Endothelial cell of umbilical vein (primary cell): ENCODE results near the gene ACTL6A. TPM values are rescaled to one million over a fixed set of nuclear protein-coding genes. Genes with fewer than 3 reads are reported as not detected.

Source experiments
- BruUV-seq: library from RNA; stranded (reverse); fragments of 400-500 nt; replicated peaks from 2 replicates; lab custom pipeline; 2021; lab: Mats Ljungman, UMichigan
- CTCF ChIA-PET: fragments of 300-600, 350-600 bp; sonication (Branson Sonifier 250); formaldehyde crosslinking; loops from one replicate; lab custom pipeline; 2021; ENCODE audit warnings: antibody characterized with exemption, inconsistent platforms; lab: Charles Lee
- POLR2A ChIA-PET: fragments of 300-600, 350-600 bp; sonication (Branson Sonifier 250); formaldehyde crosslinking; loops from one replicate; lab custom pipeline; 2021; ENCODE audit warnings: antibody characterized with exemption, inconsistent platforms; lab: Charles Lee
- DNase-seq: peaks from one replicate; pipeline ENCODE4 v3.0.0-alpha.2; 2011; ENCODE audit warnings: low read depth, low spot score
- FAIRE-seq: peaks from 2 replicates; lab custom pipeline; 2011; peaks lifted over from hg19 to GRCh38; lab: Jason Lieb, UNC
- H2AFZ ChIP-seq: 2 replicates; pipeline ENCODE4 v1.6.0; 2012; ENCODE audit warnings: low read depth, low read length, control low read depth, inconsistent platforms
- H3K27ac ChIP-seq: 2 replicates; pipeline ENCODE4 v1.5.1; 2011; ENCODE audit warnings: low read depth, mild to moderate bottlenecking, control low read depth, low read length, moderate library complexity; ENCODE audit not compliant: insufficient read depth
- H3K27me3 ChIP-seq, 2 experiments: 2 replicates each; pipeline versions ENCODE4 v1.6.0 to v1.6.1; 2011; ENCODE audit warnings: low read length in 2 of 2, mixed read lengths in 1 of 2; ENCODE audit not compliant: control insufficient read depth in 2 of 2, insufficient read depth in 2 of 2
- H3K36me3 ChIP-seq, 2 experiments: 2 replicates in 1 of 2; 3 replicates in 1 of 2; pipeline ENCODE4 v1.5.1; 2011; ENCODE audit warnings: low read length in 2 of 2, mild to moderate bottlenecking in 1 of 2, moderate library complexity in 1 of 2; ENCODE audit not compliant: control insufficient read depth in 2 of 2, insufficient read depth in 2 of 2; ENCODE audit errors: extremely low read depth in 1 of 2
- H3K4me1 ChIP-seq: 3 replicates; pipeline ENCODE4 v1.5.1; 2011; ENCODE audit warnings: mild to moderate bottlenecking, low read length; ENCODE audit not compliant: control insufficient read depth, insufficient read depth; ENCODE audit errors: extremely low read depth
- H3K4me2 ChIP-seq: 2 replicates; pipeline ENCODE4 v1.6.1; 2011; ENCODE audit warnings: low read length, control low read depth, mixed read lengths; ENCODE audit not compliant: insufficient read depth
- H3K4me3 ChIP-seq, 3 experiments: fragments of 200-600 bp in 1 of 3; sonication (generic), shearing (Covaris generic) in 1 of 3; replicated peaks in 1 of 3; 2 replicates each; pipeline ENCODE4 v1.5.1; 2011 to 2016; ENCODE audit warnings: control low read depth in 3 of 3, low read length in 3 of 3, mild to moderate bottlenecking in 2 of 3, inconsistent platforms in 1 of 3, low read depth in 1 of 3, moderate library complexity in 1 of 3; ENCODE audit not compliant: insufficient read depth in 1 of 3
- H3K79me2 ChIP-seq: 2 replicates; pipeline ENCODE4 v1.6.0; 2012; ENCODE audit warnings: low read length, inconsistent platforms; ENCODE audit not compliant: control insufficient read depth, insufficient read depth
- H3K9ac ChIP-seq: replicated peaks from 2 replicates; pipeline ENCODE3; 2011; ENCODE audit warnings: low read length, control low read depth; ENCODE audit not compliant: insufficient read depth; ENCODE audit errors: extremely low read depth
- H3K9me1 ChIP-seq: replicated peaks from 3 replicates; pipeline ENCODE4 v1.6.0; 2011; ENCODE audit warnings: mild to moderate bottlenecking, low read length; ENCODE audit not compliant: control insufficient read depth, insufficient read depth; ENCODE audit errors: extremely low read depth
- H3K9me3 ChIP-seq: replicated peaks from 2 replicates; pipeline ENCODE4 v1.5.1; 2012; ENCODE audit warnings: low read length, inconsistent platforms; ENCODE audit not compliant: control insufficient read depth, insufficient read depth
- H4K20me1 ChIP-seq: replicated peaks from 2 replicates; pipeline ENCODE3; 2011; ENCODE audit warnings: mild to moderate bottlenecking, low read length; ENCODE audit not compliant: control insufficient read depth, insufficient read depth; ENCODE audit errors: extremely low read depth
- CTCF ChIP-seq, 2 donors: IDR thresholded peaks; 1 replicate in 1 of 2; 2 replicates in 1 of 2; pipeline ENCODE4 v1.5.1; 2011; ENCODE audit warnings: low read length in 2 of 2, mild to moderate bottlenecking in 2 of 2, moderate library complexity in 2 of 2, control low read depth in 1 of 2, inconsistent platforms in 1 of 2, low read depth in 1 of 2; ENCODE audit not compliant: insufficient read depth in 1 of 2; ENCODE audit errors: extremely low read depth in 1 of 2
- EZH2 ChIP-seq: IDR thresholded peaks from 2 replicates; pipeline ENCODE4 v1.6.1; 2012; ENCODE audit warnings: borderline replicate concordance, low read depth, mild to moderate bottlenecking, moderate library complexity, low read length, inconsistent platforms; ENCODE audit not compliant: severe bottlenecking
- FOS ChIP-seq: IDR thresholded peaks from 2 replicates; pipeline ENCODE4 v1.6.1; 2011; ENCODE audit warnings: mild to moderate bottlenecking, low read length, moderate library complexity, borderline replicate concordance; ENCODE audit not compliant: insufficient read depth
- GATA2 ChIP-seq: IDR thresholded peaks from 2 replicates; pipeline ENCODE4 v1.7.0; 2011; ENCODE audit warnings: low read depth, mild to moderate bottlenecking, moderate library complexity, mixed read lengths, low read length; ENCODE audit not compliant: insufficient read length, insufficient read depth
- JUN ChIP-seq: IDR thresholded peaks from 2 replicates; pipeline ENCODE4 v1.6.1; 2011; ENCODE audit warnings: borderline replicate concordance, low read depth; ENCODE audit not compliant: insufficient read length, insufficient read depth
- MAX ChIP-seq: IDR thresholded peaks from 2 replicates; pipeline ENCODE4 v1.6.1; 2011; ENCODE audit not compliant: insufficient read depth, insufficient read length
- MYC ChIP-seq: IDR thresholded peaks from one replicate; pipeline ENCODE4 v1.6.1; 2011; ENCODE audit warnings: mild to moderate bottlenecking, low read depth, low read length
- POLR2A ChIP-seq: IDR thresholded peaks from 2 replicates; pipeline ENCODE4 v1.6.1; 2012; ENCODE audit warnings: low read depth, mild to moderate bottlenecking, control low read depth, low read length
- POLR2AphosphoS5 ChIP-seq: IDR thresholded peaks from 2 replicates; pipeline ENCODE4 v1.6.1; 2012; ENCODE audit warnings: low read depth, mild to moderate bottlenecking, control low read depth, low read length, moderate library complexity; ENCODE audit not compliant: insufficient read depth
- dilution Hi-C: fragments of 300-500 bp; cut with MboI; formaldehyde crosslinking; loops from one replicate; pipeline ENCODE4 v1.15.0; 2019; ENCODE audit warnings: low sequenced_read_pairs; ENCODE audit not compliant: extremely low pct_ligation_motif_present
- intact Hi-C: fragments of 100-400 bp; cut with micrococcal nuclease; formaldehyde crosslinking; loops from one replicate; pipeline ENCODE4 v1.10.0; 2022
- polyA plus RNA-seq, 4 experiments: library from polyadenylated mRNA; depleted of rRNA in 3 of 4; stranded (reverse) in 3 of 4; unstranded in 1 of 4; fragments of >200 nt; gene quantifications; 2 replicates each; pipeline versions ENCODE4 v1.2.1 to v1.2.3, GENCODE V29; 2011 to 2012; ENCODE audit warnings: missing spikeins in 1 of 4
- total RNA-seq: library from RNA; stranded (reverse); gene quantifications from 2 replicates; pipeline ENCODE4 v1.2.3, GENCODE V29; 2021

Gene ACTL6A
- total and polyA plus RNA-seq, 2 donors (not counting 3 experiments of a cell fraction or from before 2014, with no cell fraction given), result 68.3 to 96.2 TPM

- Histone ChIP-seq H3K9ac (no peak overlapping the region), H3K9me3 (no peaks in the 10 kb centered on the region), H3K4me1 (peaks cover 18% of the 10 kb centered on the region), H3K27me3 (no peaks in the 10 kb centered on the region), H3K27ac (no peak overlapping the region), H3K4me2 (no peak overlapping the region), H3K4me3 (no peak overlapping the region), H2AFZ (peak overlapping the region; percentile 15), H3K36me3 (no peaks in the 10 kb centered on the region), H4K20me1 (no peaks in the 10 kb centered on the region), H3K79me2 (no peaks in the 10 kb centered on the region), H3K9me1 (no peaks in the 10 kb centered on the region)
- TF ChIP-seq FOS (no peak), MAX (no peak)
- FAIRE-seq (no peak), DNase-seq (peak; percentile 10)
- no TSS peak for BruUV-seq
- ChIA-PET CTCF (no interaction called here), POLR2A (no interaction called here)
- intact Hi-C loops (no loop called here), dilution Hi-C loops (no loop called here)
Measured at GRCh38 chr3:179528772-179529171, 34.0 kb upstream of the ACTL6A start.

GRCh38 chr3:179531576-179531975, 31.1 kb upstream of the ACTL6A start:
- FAIRE-seq (no peak), DNase-seq (no peak)
- POLR2A ChIA-PET, result no interaction called here
- CTCF ChIA-PET, result no interaction called here
- Histone ChIP-seq H3K9ac (no peak overlapping the region), H3K4me2 (no peak overlapping the region), H3K4me1 (peaks cover 12% of the 10 kb centered on the region), H3K9me3 (no peaks in the 10 kb centered on the region), H2AFZ (no peak overlapping the region), H4K20me1 (no peaks in the 10 kb centered on the region), H3K9me1 (no peaks in the 10 kb centered on the region), H3K27me3 (no peaks in the 10 kb centered on the region), H3K4me3 (no peak overlapping the region), H3K27ac (no peak overlapping the region), H3K79me2 (no peaks in the 10 kb centered on the region), H3K36me3 (no peaks in the 10 kb centered on the region)
- BruUV-seq, result no TSS peak
- dilution Hi-C loops (no loop called here), intact Hi-C loops (no loop called here)
- no peak for TF ChIP-seq EZH2
- TF ChIP-seq MYC, result no peak
- no peak for TF ChIP-seq POLR2A
- TF ChIP-seq FOS, result no peak
- TF ChIP-seq CTCF (IDR thresholded peaks at IDR 0.05; ENCODE audit: extremely low read depth in 1 of 2, insufficient read depth in 1 of 2, low read depth in 1 of 2, low read length in 2 of 2), result no peak
- no peak for TF ChIP-seq POLR2AphosphoS5
- TF ChIP-seq MAX, result no peak
- TF ChIP-seq GATA2, result no peak
- no peak for TF ChIP-seq JUN
